Hematopoietic multipotent progenitor cell treated with erythropoietin and hydrocortisone succinate and interleukin-3 and kit ligand, for 6 days (in vitro differentiated cells): ENCODE results near the gene GIMAP1.
A peak's percentile ranks its signal among the peaks of the same experiment; 100 is the strongest.
"Not testable (repeated sequence)": the region's sequence is repeated elsewhere in the genome, so short reads cannot be mapped to it uniquely, and the experiment has no call there.

Source experiments
- DNase-seq: peaks from one replicate; pipeline ENCODE4 v3.0.0-alpha.2; 2015

The GIMAP1 gene

GRCh38 chr7:150716368-150716767, at the start of gene GIMAP1:
GIMAP1 (plus strand) TSS chr7:150716613; CDS start chr7:150719048, 2,435 bp downstream.
- DNase-seq: peak; percentile 58

- no peak for DNase-seq
Observed at GRCh38 chr7:150668472-150668911, 47.9 kb upstream of the GIMAP1 start.

GRCh38 chr7:150668977-150669376, 47.4 kb upstream of the GIMAP1 start:
- DNase-seq: no peak

- not testable (repeated sequence) for DNase-seq
Observed at GRCh38 chr7:150671798-150672585, 44.4 kb upstream of the GIMAP1 start.

GRCh38 chr7:150675714-150676113, 40.7 kb upstream of the GIMAP1 start:
- DNase-seq: no peak

- DNase-seq: not testable (repeated sequence)
Observed at GRCh38 chr7:150676276-150676675, 40.1 kb upstream of the GIMAP1 start.

- DNase-seq: not testable (repeated sequence)
Observed at GRCh38 chr7:150676854-150677253, 39.6 kb upstream of the GIMAP1 start.

GRCh38 chr7:150678601-150679000, 37.8 kb upstream of the GIMAP1 start:
- not testable (repeated sequence) for DNase-seq

- DNase-seq: not testable (repeated sequence)
Observed at GRCh38 chr7:150680364-150680763, 36.0 kb upstream of the GIMAP1 start.

GRCh38 chr7:150685219-150686029, 31.0 kb upstream of the GIMAP1 start, which contains the start of gene GIMAP2:
GIMAP2 (plus strand) TSS chr7:150685706; CDS start chr7:150687060, 1,354 bp downstream.
- peak; percentile 80 for DNase-seq

- DNase-seq: peak; percentile 45
Observed at GRCh38 chr7:150686030-150686631, 30.3 kb upstream of the GIMAP1 start.

GRCh38 chr7:150688630-150689029, 27.8 kb upstream of the GIMAP1 start:
- no peak for DNase-seq

- DNase-seq: no peak
Observed at GRCh38 chr7:150695654-150696053, 20.8 kb upstream of the GIMAP1 start.

- no peak for DNase-seq
Observed at GRCh38 chr7:150703209-150703608, 13.2 kb upstream of the GIMAP1 start.

GRCh38 chr7:150715293-150715692, 1.1 kb upstream of the GIMAP1 start:
- no peak for DNase-seq

- DNase-seq: no peak
Observed at GRCh38 chr7:150715738-150716137, 675 bp upstream of the GIMAP1 start.

- no peak for DNase-seq
Observed at GRCh38 chr7:150716939-150717338, 526 bp downstream of the GIMAP1 start.

- peak; percentile 17 for DNase-seq
Observed at GRCh38 chr7:150717814-150718420, 1.5 kb downstream of the GIMAP1 start.

- no peak for DNase-seq
Observed at GRCh38 chr7:150719436-150719835, 3.0 kb downstream of the GIMAP1 start.

- DNase-seq: no peak
Observed at GRCh38 chr7:150719960-150720891, 3.8 kb downstream of the GIMAP1 start.

GRCh38 chr7:150721970-150722373, 5.6 kb downstream of the GIMAP1 start:
- no peak for DNase-seq
